HEK293 (cell line): ENCODE data around the gene CDCP1.

Source experiments
- CTCF ChIA-PET: fragments of 350-600 bp; formaldehyde crosslinking; extraction: SDS; loops from one replicate; lab custom pipeline; 2021; ENCODE audit warnings: antibody characterized with exemption; lab: Yijun Ruan, JAX
- POLR2A ChIA-PET: fragments of 300-600 bp; formaldehyde crosslinking; extraction: SDS; loops from one replicate; lab custom pipeline; 2020; ENCODE audit warnings: antibody characterized with exemption, inconsistent platforms; lab: Yijun Ruan, JAX
- H3K27ac ChIP-seq: fragments of 200-500 bp; sonication (Bioruptor generic); 2 replicates; pipeline ENCODE4 v1.5.1; 2014; ENCODE audit warnings: low read depth, low read length, control low read depth, inconsistent platforms; ENCODE audit errors: extremely low read depth
- H3K36me3 ChIP-seq, 2 experiments: fragments of 200-500 bp in 1 of 2; sonication (Bioruptor generic) in 1 of 2; 1 replicate in 1 of 2; 2 replicates in 1 of 2; pipeline ENCODE4 v1.5.1; 2014 to 2017; ENCODE audit warnings: inconsistent platforms in 2 of 2, low read length in 2 of 2; ENCODE audit not compliant: control insufficient read depth in 2 of 2, insufficient read depth in 1 of 2
- H3K4me1 ChIP-seq: fragments of 200-500 bp; sonication (Bioruptor generic); 2 replicates; pipeline ENCODE4 v1.5.1; 2014; ENCODE audit warnings: mild to moderate bottlenecking, low read length, inconsistent platforms; ENCODE audit not compliant: control insufficient read depth, insufficient read depth
- H3K4me3 ChIP-seq: 2 replicates; pipeline ENCODE4 v1.5.1; 2011; ENCODE audit warnings: low read depth, mild to moderate bottlenecking, control low read depth, low read length, moderate library complexity
- H3K9me3 ChIP-seq: fragments of 200-500 bp; sonication (Bioruptor generic); 2 replicates; pipeline ENCODE4 v1.5.1; 2014; ENCODE audit warnings: low read depth, low read length, inconsistent platforms; ENCODE audit not compliant: control insufficient read depth, insufficient read depth
- GLI2 ChIP-seq: fragments of 450-650 bp; formaldehyde crosslinking; IDR thresholded peaks from 2 replicates; pipeline ENCODE4; 2017; ENCODE audit warnings: missing biosample characterization, missing genetic modification characterization, low read depth, borderline replicate concordance
- HOXA7 ChIP-seq: sonication (generic); formaldehyde crosslinking; IDR thresholded peaks from 2 replicates; pipeline ENCODE4 v1.8.1; 2022; ENCODE audit warnings: missing genetic modification reagents, borderline replicate concordance
- IKZF3 ChIP-seq: fragments of 450-650 bp; IDR thresholded peaks from 2 replicates; pipeline ENCODE4 v1.5.0; 2018; ENCODE audit warnings: missing biosample characterization, mild to moderate bottlenecking, missing genetic modification characterization, moderate library complexity
- SETDB1 ChIP-seq: IDR thresholded peaks from one replicate; pipeline ENCODE4 v1.6.1; 2017; ENCODE audit warnings: mild to moderate bottlenecking, low read length, moderate library complexity, mixed read lengths; ENCODE audit not compliant: insufficient read length
- ZBTB48 ChIP-seq: fragments of 450-650 bp; formaldehyde crosslinking; IDR thresholded peaks from 2 replicates; pipeline ENCODE4 v1.5.1; 2016; ENCODE audit warnings: missing biosample characterization, missing genetic modification characterization
- ZNF266 ChIP-seq: fragments of 450-650 bp; formaldehyde crosslinking; IDR thresholded peaks from 2 replicates; pipeline ENCODE4 v1.5.1; 2016; ENCODE audit warnings: missing biosample characterization, missing genetic modification characterization, low read depth
- ZNF341 ChIP-seq: fragments of 450-650 bp; formaldehyde crosslinking; IDR thresholded peaks from 2 replicates; pipeline ENCODE4; 2016; ENCODE audit warnings: low read depth, missing biosample characterization, missing genetic modification characterization
- ZNF510 ChIP-seq: fragments of 450-650 bp; formaldehyde crosslinking; IDR thresholded peaks from 2 replicates; pipeline ENCODE4 v1.5.1; 2018; ENCODE audit warnings: mild to moderate bottlenecking, missing genetic modification characterization, missing biosample characterization; ENCODE audit not compliant: insufficient replicate concordance
- ZNF544 ChIP-seq: fragments of 450-650 bp; formaldehyde crosslinking; IDR thresholded peaks from 2 replicates; pipeline ENCODE4 v1.5.0; 2017; ENCODE audit warnings: missing biosample characterization, missing genetic modification characterization
- ZNF561 ChIP-seq: fragments of 450-650 bp; IDR thresholded peaks from 2 replicates; pipeline ENCODE4 v1.5.1; 2018; ENCODE audit warnings: missing biosample characterization, missing genetic modification characterization, borderline replicate concordance
- ZNF571 ChIP-seq: fragments of 450-650 bp; formaldehyde crosslinking; IDR thresholded peaks from 2 replicates; pipeline ENCODE4 v1.5.0; 2017; ENCODE audit warnings: missing biosample characterization, missing genetic modification characterization
- ZNF76 ChIP-seq: fragments of 450-650 bp; formaldehyde crosslinking; IDR thresholded peaks from 2 replicates; pipeline ENCODE4; 2016; ENCODE audit warnings: low read depth, missing biosample characterization, missing genetic modification characterization, borderline replicate concordance
- TF ChIP-seq, protein P1 (sequence below): fragments of 450-650 bp; formaldehyde crosslinking; IDR thresholded peaks from 2 replicates; pipeline ENCODE4 v1.5.1; 2016; ENCODE audit warnings: missing biosample characterization, missing genetic modification characterization
- TF ChIP-seq, protein P2 (sequence below): fragments of 450-650 bp; formaldehyde crosslinking; IDR thresholded peaks from 2 replicates; pipeline ENCODE4 v1.5.1; 2016; ENCODE audit warnings: missing biosample characterization, missing genetic modification characterization
- TF ChIP-seq, protein P3 (sequence below): fragments of 450-650 bp; formaldehyde crosslinking; IDR thresholded peaks from 2 replicates; pipeline ENCODE4 v1.5.1; 2016; ENCODE audit warnings: missing biosample characterization, missing genetic modification characterization
- TF ChIP-seq, protein P4 (sequence below): fragments of 450-650 bp; formaldehyde crosslinking; IDR thresholded peaks from 2 replicates; pipeline ENCODE4 v1.5.1; 2016; ENCODE audit warnings: missing biosample characterization, missing genetic modification characterization
- TF ChIP-seq, protein P5 (sequence below): fragments of 450-650 bp; formaldehyde crosslinking; IDR thresholded peaks from 2 replicates; pipeline ENCODE4 v1.5.1; 2016; ENCODE audit warnings: missing biosample characterization, missing genetic modification characterization
- TF ChIP-seq, protein P6 (sequence below): fragments of 450-650 bp; formaldehyde crosslinking; IDR thresholded peaks from 2 replicates; pipeline ENCODE4 v1.5.1; 2016; ENCODE audit warnings: missing biosample characterization, missing genetic modification characterization

Gene CDCP1

DNA sequence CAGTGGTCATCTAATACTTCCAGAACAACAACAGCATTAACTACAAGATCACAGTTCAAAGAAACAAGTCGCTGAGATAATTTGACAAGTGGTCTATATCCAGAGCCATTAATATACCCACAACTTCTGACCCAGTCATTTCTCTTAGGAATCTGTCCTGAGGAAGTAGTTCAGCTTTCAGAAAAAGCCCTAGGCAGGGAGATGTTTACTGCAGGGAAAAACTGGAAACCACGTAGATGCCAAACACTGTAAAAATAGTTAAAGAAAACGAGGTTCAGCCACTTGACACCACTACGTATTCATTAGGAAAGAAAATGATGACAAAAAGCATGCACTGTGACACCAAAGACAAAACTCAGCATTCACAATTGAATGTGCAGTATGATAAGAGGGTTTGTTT, 22.3 kb upstream of the CDCP1 start:
- Histone ChIP-seq H3K4me1 (no peaks in the 10 kb centered on the region), H3K27ac (no peak overlapping the region), H3K36me3 (no peaks in the 10 kb centered on the region), H3K9me3 (no peaks in the 10 kb centered on the region), H3K4me3 (no peak overlapping the region)
- CTCF ChIA-PET, result interaction anchor here (0.5 kb wide), 1 partner anchor 439 kb away, joined by 3 read pairs; no protein-coding TSS in a partner anchor
- POLR2A ChIA-PET, result no interaction called here
- TF ChIP-seq, protein P1, sequence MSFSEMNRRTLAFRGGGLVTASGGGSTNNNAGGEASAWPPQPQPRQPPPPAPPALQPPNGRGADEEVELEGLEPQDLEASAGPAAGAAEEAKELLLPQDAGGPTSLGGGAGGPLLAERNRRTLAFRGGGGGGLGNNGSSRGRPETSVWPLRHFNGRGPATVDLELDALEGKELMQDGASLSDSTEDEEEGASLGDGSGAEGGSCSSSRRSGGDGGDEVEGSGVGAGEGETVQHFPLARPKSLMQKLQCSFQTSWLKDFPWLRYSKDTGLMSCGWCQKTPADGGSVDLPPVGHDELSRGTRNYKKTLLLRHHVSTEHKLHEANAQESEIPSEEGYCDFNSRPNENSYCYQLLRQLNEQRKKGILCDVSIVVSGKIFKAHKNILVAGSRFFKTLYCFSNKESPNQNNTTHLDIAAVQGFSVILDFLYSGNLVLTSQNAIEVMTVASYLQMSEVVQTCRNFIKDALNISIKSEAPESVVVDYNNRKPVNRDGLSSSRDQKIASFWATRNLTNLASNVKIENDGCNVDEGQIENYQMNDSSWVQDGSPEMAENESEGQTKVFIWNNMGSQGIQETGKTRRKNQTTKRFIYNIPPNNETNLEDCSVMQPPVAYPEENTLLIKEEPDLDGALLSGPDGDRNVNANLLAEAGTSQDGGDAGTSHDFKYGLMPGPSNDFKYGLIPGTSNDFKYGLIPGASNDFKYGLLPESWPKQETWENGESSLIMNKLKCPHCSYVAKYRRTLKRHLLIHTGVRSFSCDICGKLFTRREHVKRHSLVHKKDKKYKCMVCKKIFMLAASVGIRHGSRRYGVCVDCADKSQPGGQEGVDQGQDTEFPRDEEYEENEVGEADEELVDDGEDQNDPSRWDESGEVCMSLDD (tag by site-specific recombination), result no peak
- TF ChIP-seq, protein P2, sequence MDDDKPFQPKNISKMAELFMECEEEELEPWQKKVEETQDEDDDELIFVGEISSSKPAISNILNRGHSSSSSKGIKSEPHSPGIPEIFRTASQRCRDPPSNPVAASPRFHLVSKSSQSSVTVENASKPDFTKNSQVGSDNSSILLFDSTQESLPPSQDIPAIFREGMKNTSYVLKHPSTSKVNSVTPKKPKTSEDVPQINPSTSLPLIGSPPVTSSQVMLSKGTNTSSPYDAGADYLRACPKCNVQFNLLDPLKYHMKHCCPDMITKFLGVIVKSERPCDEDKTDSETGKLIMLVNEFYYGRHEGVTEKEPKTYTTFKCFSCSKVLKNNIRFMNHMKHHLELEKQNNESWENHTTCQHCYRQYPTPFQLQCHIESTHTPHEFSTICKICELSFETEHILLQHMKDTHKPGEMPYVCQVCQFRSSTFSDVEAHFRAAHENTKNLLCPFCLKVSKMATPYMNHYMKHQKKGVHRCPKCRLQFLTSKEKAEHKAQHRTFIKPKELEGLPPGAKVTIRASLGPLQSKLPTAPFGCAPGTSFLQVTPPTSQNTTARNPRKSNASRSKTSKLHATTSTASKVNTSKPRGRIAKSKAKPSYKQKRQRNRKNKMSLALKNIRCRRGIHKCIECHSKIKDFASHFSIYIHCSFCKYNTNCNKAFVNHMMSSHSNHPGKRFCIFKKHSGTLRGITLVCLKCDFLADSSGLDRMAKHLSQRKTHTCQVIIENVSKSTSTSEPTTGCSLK, result no peak
- no peak for TF ChIP-seq ZNF341 (tag by site-specific recombination)
- no peak for TF ChIP-seq HOXA7 (CRISPR knock-in tag)
- TF ChIP-seq, protein P3, sequence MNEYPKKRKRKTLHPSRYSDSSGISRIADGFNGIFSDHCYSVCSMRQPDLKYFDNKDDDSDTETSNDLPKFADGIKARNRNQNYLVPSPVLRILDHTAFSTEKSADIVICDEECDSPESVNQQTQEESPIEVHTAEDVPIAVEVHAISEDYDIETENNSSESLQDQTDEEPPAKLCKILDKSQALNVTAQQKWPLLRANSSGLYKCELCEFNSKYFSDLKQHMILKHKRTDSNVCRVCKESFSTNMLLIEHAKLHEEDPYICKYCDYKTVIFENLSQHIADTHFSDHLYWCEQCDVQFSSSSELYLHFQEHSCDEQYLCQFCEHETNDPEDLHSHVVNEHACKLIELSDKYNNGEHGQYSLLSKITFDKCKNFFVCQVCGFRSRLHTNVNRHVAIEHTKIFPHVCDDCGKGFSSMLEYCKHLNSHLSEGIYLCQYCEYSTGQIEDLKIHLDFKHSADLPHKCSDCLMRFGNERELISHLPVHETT, result no peak
- no peak for TF ChIP-seq ZNF544 (tag by site-specific recombination)
- TF ChIP-seq ZNF76 (tag by site-specific recombination), result no peak
- no peak for TF ChIP-seq ZNF561 (tag by site-specific recombination)
- TF ChIP-seq SETDB1, result no peak
- TF ChIP-seq IKZF3 (tag by site-specific recombination), result no peak
- no peak for TF ChIP-seq ZNF510
- no peak for TF ChIP-seq ZBTB48 (tag by site-specific recombination)
- TF ChIP-seq, protein P4, sequence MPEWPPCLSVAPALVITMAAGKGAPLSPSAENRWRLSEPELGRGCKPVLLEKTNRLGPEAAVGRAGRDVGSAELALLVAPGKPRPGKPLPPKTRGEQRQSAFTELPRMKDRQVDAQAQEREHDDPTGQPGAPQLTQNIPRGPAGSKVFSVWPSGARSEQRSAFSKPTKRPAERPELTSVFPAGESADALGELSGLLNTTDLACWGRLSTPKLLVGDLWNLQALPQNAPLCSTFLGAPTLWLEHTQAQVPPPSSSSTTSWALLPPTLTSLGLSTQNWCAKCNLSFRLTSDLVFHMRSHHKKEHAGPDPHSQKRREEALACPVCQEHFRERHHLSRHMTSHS, result no peak
- TF ChIP-seq, protein P5, sequence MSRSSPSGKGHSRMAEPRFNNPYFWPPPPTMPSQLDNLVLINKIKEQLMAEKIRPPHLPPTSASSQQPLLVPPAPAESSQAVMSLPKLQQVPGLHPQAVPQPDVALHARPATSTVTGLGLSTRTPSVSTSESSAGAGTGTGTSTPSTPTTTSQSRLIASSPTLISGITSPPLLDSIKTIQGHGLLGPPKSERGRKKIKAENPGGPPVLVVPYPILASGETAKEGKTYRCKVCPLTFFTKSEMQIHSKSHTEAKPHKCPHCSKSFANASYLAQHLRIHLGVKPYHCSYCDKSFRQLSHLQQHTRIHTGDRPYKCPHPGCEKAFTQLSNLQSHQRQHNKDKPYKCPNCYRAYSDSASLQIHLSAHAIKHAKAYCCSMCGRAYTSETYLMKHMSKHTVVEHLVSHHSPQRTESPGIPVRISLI (tag by site-specific recombination), result no peak
- TF ChIP-seq ZNF571 (tag by site-specific recombination), result no peak
- TF ChIP-seq ZNF266 (tag by site-specific recombination), result no peak
- no peak for TF ChIP-seq GLI2 (tag by site-specific recombination)
- TF ChIP-seq, protein P6, sequence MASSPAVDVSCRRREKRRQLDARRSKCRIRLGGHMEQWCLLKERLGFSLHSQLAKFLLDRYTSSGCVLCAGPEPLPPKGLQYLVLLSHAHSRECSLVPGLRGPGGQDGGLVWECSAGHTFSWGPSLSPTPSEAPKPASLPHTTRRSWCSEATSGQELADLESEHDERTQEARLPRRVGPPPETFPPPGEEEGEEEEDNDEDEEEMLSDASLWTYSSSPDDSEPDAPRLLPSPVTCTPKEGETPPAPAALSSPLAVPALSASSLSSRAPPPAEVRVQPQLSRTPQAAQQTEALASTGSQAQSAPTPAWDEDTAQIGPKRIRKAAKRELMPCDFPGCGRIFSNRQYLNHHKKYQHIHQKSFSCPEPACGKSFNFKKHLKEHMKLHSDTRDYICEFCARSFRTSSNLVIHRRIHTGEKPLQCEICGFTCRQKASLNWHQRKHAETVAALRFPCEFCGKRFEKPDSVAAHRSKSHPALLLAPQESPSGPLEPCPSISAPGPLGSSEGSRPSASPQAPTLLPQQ, result no peak
